Natural killer cell (primary cell): ENCODE results near the gene TMPRSS3. TPM values are rescaled to one million over a fixed set of nuclear protein-coding genes. Genes with fewer than 3 reads are reported as not detected.

Experiments used
- ATAC-seq, 3 donors: fragments of 150-1000 bp in 2 of 3; fragments of 200-7000 bp in 1 of 3; cut with Tn5 transposase; 1 replicate in 1 of 3; 2 replicates in 2 of 3; pipeline ENCODE4 v1.10.0; 2021; ENCODE audit warnings: mild to moderate bottlenecking in 2 of 3, moderate library complexity in 2 of 3
- DNase-seq, 2 donors: peaks; one replicate each; pipeline versions ENCODE4 v3.0.0 to v3.0.0-alpha.2; 2013 to 2021; ENCODE audit warnings: mixed read lengths in 1 of 2
- H3K27ac ChIP-seq: one replicate; pipeline ENCODE4 v1.5.1; 2013; ENCODE audit warnings: mild to moderate bottlenecking, low read length
- H3K27me3 ChIP-seq: one replicate; pipeline ENCODE4 v1.6.1; 2013; ENCODE audit warnings: low read length; ENCODE audit not compliant: control insufficient read depth, insufficient read depth
- H3K36me3 ChIP-seq: one replicate; pipeline ENCODE4 v1.6.1; 2013; ENCODE audit warnings: low read length; ENCODE audit not compliant: control insufficient read depth, insufficient read depth
- H3K4me1 ChIP-seq: one replicate; pipeline ENCODE4 v1.6.1; 2013; ENCODE audit warnings: low read length; ENCODE audit not compliant: control insufficient read depth, insufficient read depth
- H3K4me3 ChIP-seq: one replicate; pipeline ENCODE4 v1.5.1; 2013; ENCODE audit warnings: low read length
- H3K9me3 ChIP-seq: one replicate; pipeline ENCODE4 v1.6.1; 2013; ENCODE audit warnings: low read length; ENCODE audit not compliant: control insufficient read depth, insufficient read depth
- H3K27ac Mint-ChIP-seq, 2 donors: one replicate each; pipeline ENCODE4 v1.8.0; 2022; ENCODE audit warnings: mild to moderate bottlenecking in 2 of 2, mixed read lengths in 2 of 2, moderate library complexity in 1 of 2
- H3K27me3 Mint-ChIP-seq, 2 donors: one replicate each; pipeline ENCODE4 v1.8.0; 2022; ENCODE audit warnings: low read depth in 2 of 2, mixed read lengths in 2 of 2
- H3K36me3 Mint-ChIP-seq: one replicate; pipeline ENCODE4 v1.8.0; 2022; ENCODE audit warnings: mixed read lengths
- H3K4me1 Mint-ChIP-seq, 2 donors: one replicate each; pipeline ENCODE4 v1.8.0; 2022; ENCODE audit warnings: mixed read lengths in 2 of 2
- H3K4me3 Mint-ChIP-seq: one replicate; pipeline ENCODE4 v1.8.0; 2022; ENCODE audit warnings: mild to moderate bottlenecking, moderate library complexity, mixed read lengths
- H3K9me3 Mint-ChIP-seq, 2 donors: one replicate each; pipeline ENCODE4 v1.8.0; 2022; ENCODE audit warnings: mixed read lengths in 2 of 2
- CTCF ChIP-seq: fragments of 200-600 bp; IDR thresholded peaks from one replicate; pipeline ENCODE4 v1.8.0; 2022; ENCODE audit warnings: antibody characterized with exemption
- WGBS: methylation state at CpG from one replicate; pipeline ENCODE4 v1.1.7; 2013; ENCODE audit warnings: missing lambda C conversion rate; ENCODE audit not compliant: insufficient coverage; 5-methylcytosine and 5-hydroxymethylcytosine counted together
- intact Hi-C: fragments of 100-400 bp; cut with micrococcal nuclease; formaldehyde crosslinking; loops from one replicate; pipeline ENCODE4 v1.14.2; 2022
- total RNA-seq, 4 donors: library from RNA; stranded (reverse); fragments of 120-200 nt in 1 of 4; gene quantifications; one replicate each; pipeline versions ENCODE4 v1.2.3 to v1.2.4, GENCODE V29; 2013 to 2022

TMPRSS3 gene
- total RNA-seq, 3 donors from 2014 or later (not counting 1 experiment from before 2014, with no cell fraction given), result 0.25 TPM; not detected in 2

- Histone ChIP-seq H3K27ac (no peak overlapping the region), H3K4me1 (peaks cover 27% of the 10 kb centered on the region), H3K4me3 (no peak overlapping the region), H3K27me3 (peaks cover 2% of the 10 kb centered on the region), H3K36me3 (peaks cover 6% of the 10 kb centered on the region), H3K9me3 (no peaks in the 10 kb centered on the region)
- ATAC-seq (no peak), DNase-seq (peak in 1 of 2 donors; percentile 44)
- H3K4me1 Mint-ChIP-seq, result peaks cover 0 to 9% of the 10 kb centered on the region in 2 donors
- no peaks in the 10 kb centered on the region for H3K9me3 Mint-ChIP-seq
- 82% methylated on average over 5 of the region's 5 CpGs for WGBS
- H3K27ac Mint-ChIP-seq, result no peak overlapping the region
- no peaks in the 10 kb centered on the region for H3K36me3 Mint-ChIP-seq
- peaks cover 6 to 30% of the 10 kb centered on the region in 2 donors for H3K27me3 Mint-ChIP-seq
- H3K4me3 Mint-ChIP-seq, result no peak overlapping the region
- no peak for TF ChIP-seq CTCF
- intact Hi-C loops, result no loop called here
These were observed 16.7 kb upstream of the TMPRSS3 start for GRCh38 chr21:42412636-42412933.

GRCh38 chr21:42411891-42412635 is 16.2 kb upstream of the TMPRSS3 start:
- Mint-ChIP-seq H3K36me3 (no peaks in the 10 kb centered on the region), H3K27ac (no peak overlapping the region), H3K4me1 (peaks cover 0 to 5% of the 10 kb centered on the region in 2 donors), H3K9me3 (no peaks in the 10 kb centered on the region), H3K4me3 (no peak overlapping the region), H3K27me3 (peaks cover 6 to 29% of the 10 kb centered on the region in 2 donors)
- H3K27ac ChIP-seq, result no peak overlapping the region
- H3K36me3 ChIP-seq, result peaks cover 6% of the 10 kb centered on the region
- no peaks in the 10 kb centered on the region for H3K9me3 ChIP-seq
- 93% methylated on average over 21 of the region's 21 CpGs for WGBS
- ATAC-seq (no peak), DNase-seq (no peak)
- H3K4me1 ChIP-seq, result peaks cover 32% of the 10 kb centered on the region
- no peak for TF ChIP-seq CTCF
- peaks cover 2% of the 10 kb centered on the region for H3K27me3 ChIP-seq
- intact Hi-C loops, result no loop called here
- no peak overlapping the region for H3K4me3 ChIP-seq

GRCh38 chr21:42411197-42411869 is 15.5 kb upstream of the TMPRSS3 start:
- peaks cover 6 to 35% of the 10 kb centered on the region in 2 donors for H3K27me3 Mint-ChIP-seq
- DNase-seq, result peak in 1 of 2 donors; percentile 57
- no peaks in the 10 kb centered on the region for H3K9me3 Mint-ChIP-seq
- no peak overlapping the region for H3K4me3 ChIP-seq
- ATAC-seq, result no peak
- H3K27me3 ChIP-seq, result peaks cover 2% of the 10 kb centered on the region
- no peak for TF ChIP-seq CTCF
- H3K9me3 ChIP-seq, result no peaks in the 10 kb centered on the region
- intact Hi-C loops, result no loop called here
- H3K27ac ChIP-seq, result no peak overlapping the region
- H3K4me1 ChIP-seq, result peaks cover 35% of the 10 kb centered on the region
- no peaks in the 10 kb centered on the region for H3K36me3 Mint-ChIP-seq
- peaks cover 6% of the 10 kb centered on the region for H3K36me3 ChIP-seq
- H3K27ac Mint-ChIP-seq, result no peak overlapping the region
- H3K4me1 Mint-ChIP-seq, result peaks cover 0 to 9% of the 10 kb centered on the region in 2 donors
- WGBS, result 74% methylated on average over 7 of the region's 7 CpGs
- H3K4me3 Mint-ChIP-seq, result no peak overlapping the region
